ENCODE results near the gene FFAR4. TPM values are rescaled to one million over a fixed set of nuclear protein-coding genes. Genes with fewer than 3 reads are reported as not detected.

FFAR4 gene
- total and polyA plus RNA-seq, 4 donors = 0.06 to 4.7 (median 1.4) TPM

GRCh38 chr10:93576888-93577287 lies 10.4 kb downstream of the FFAR4 start:
- DNase-seq (no peak), ATAC-seq (ENCODE audit: insufficient read depth, low FRiP score) (no peak)
- Histone ChIP-seq H3K9me3 (ENCODE audit: control insufficient read depth in 4 of 4, insufficient read depth in 3 of 4, low read length in 3 of 4) (peaks cover 0 to 7% (median 3%) of the 10 kb centered on the region in 4 donors), H3K4me3 (no peak overlapping the region), H3K4me1 (ENCODE audit: control insufficient read depth in 5 of 5, insufficient read depth in 5 of 5, low read length in 5 of 5) (peaks cover 0 to 2% (median 0%) of the 10 kb centered on the region in 5 donors), H3K9ac (ENCODE audit: insufficient read depth in 1 of 2, low read length in 2 of 2) (no peak overlapping the region), H3K27me3 (ENCODE audit: control insufficient read depth in 3 of 3, insufficient read depth in 3 of 3, low read length in 2 of 3) (peaks cover 0 to 5% (median 1%) of the 10 kb centered on the region in 3 donors), H3K27ac (ENCODE audit: low read depth in 1 of 2, low read length in 1 of 2) (no peak overlapping the region), H3K36me3 (ENCODE audit: control insufficient read depth in 4 of 4, insufficient read depth in 4 of 4, low read length in 4 of 4) (no peaks in the 10 kb centered on the region)
- no peak for TF ChIP-seq CTCF (IDR thresholded peaks at IDR 0.05; ENCODE audit: control extremely low read depth, extremely low read depth)
- WGBS, 2 donors = 72 to 86% methylated on average over 3 of the region's 3 CpGs

GRCh38 chr10:93577565-93577964 lies 11.1 kb downstream of the FFAR4 start:
- H3K27me3 ChIP-seq (ENCODE audit: control insufficient read depth in 3 of 3, insufficient read depth in 3 of 3, low read length in 2 of 3) = no peaks in the 10 kb centered on the region
- no peak for DNase-seq
- H3K27ac ChIP-seq (ENCODE audit: low read depth in 1 of 2, low read length in 1 of 2) = no peak overlapping the region
- ATAC-seq (ENCODE audit: insufficient read depth, low FRiP score) = no peak
- peaks cover 0 to 7% (median 3%) of the 10 kb centered on the region in 4 donors for H3K9me3 ChIP-seq (ENCODE audit: control insufficient read depth in 4 of 4, insufficient read depth in 3 of 4, low read length in 3 of 4)
- H3K36me3 ChIP-seq (ENCODE audit: control insufficient read depth in 4 of 4, insufficient read depth in 4 of 4, low read length in 4 of 4) = no peaks in the 10 kb centered on the region
- no peak for TF ChIP-seq CTCF (IDR thresholded peaks at IDR 0.05; ENCODE audit: control extremely low read depth, extremely low read depth)
- peaks cover 0 to 2% (median 0%) of the 10 kb centered on the region in 5 donors for H3K4me1 ChIP-seq (ENCODE audit: control insufficient read depth in 5 of 5, insufficient read depth in 5 of 5, low read length in 5 of 5)
- no peak overlapping the region for H3K4me3 ChIP-seq
- 89 to 96% methylated on average over 3 of the region's 3 CpGs for WGBS, 2 donors
- H3K9ac ChIP-seq (ENCODE audit: insufficient read depth in 1 of 2, low read length in 2 of 2) = no peak overlapping the region

GRCh38 chr10:93579089-93579488 lies 12.6 kb downstream of the FFAR4 start:
- TF ChIP-seq CTCF (IDR thresholded peaks at IDR 0.05; ENCODE audit: control extremely low read depth, extremely low read depth) = no peak

More at GRCh38 chr10:93579089-93579488, 12.6 kb downstream of the FFAR4 start:
- no peaks in the 10 kb centered on the region for H3K4me1 ChIP-seq (ENCODE audit: control insufficient read depth in 5 of 5, insufficient read depth in 5 of 5, low read length in 5 of 5)
- 76 to 90% methylated on average over 7 of the region's 7 CpGs for WGBS, 2 donors
- DNase-seq (no peak), ATAC-seq (ENCODE audit: insufficient read depth, low FRiP score) (no peak)
- no peak overlapping the region for H3K9ac ChIP-seq (ENCODE audit: insufficient read depth in 1 of 2, low read length in 2 of 2)
- H3K27ac ChIP-seq (ENCODE audit: low read depth in 1 of 2, low read length in 1 of 2) = no peak overlapping the region
- no peaks in the 10 kb centered on the region for H3K36me3 ChIP-seq (ENCODE audit: control insufficient read depth in 4 of 4, insufficient read depth in 4 of 4, low read length in 4 of 4)
- H3K9me3 ChIP-seq (ENCODE audit: control insufficient read depth in 4 of 4, insufficient read depth in 3 of 4, low read length in 3 of 4) = peaks cover 0 to 7% (median 3%) of the 10 kb centered on the region in 4 donors
- no peak overlapping the region for H3K4me3 ChIP-seq
- no peaks in the 10 kb centered on the region for H3K27me3 ChIP-seq (ENCODE audit: control insufficient read depth in 3 of 3, insufficient read depth in 3 of 3, low read length in 2 of 3)

Data from lung (tissue), 12 donors.